Mucosa of descending colon (tissue), 3 donors: ENCODE data around the gene TTC7B. TPM values are rescaled to one million over a fixed set of nuclear protein-coding genes. Genes with fewer than 3 reads are reported as not detected.
"Not testable (repeated sequence)": the region's sequence is repeated elsewhere in the genome, so short reads cannot be mapped to it uniquely, and the experiment has no call there.

Experiments
- ATAC-seq: fragments of 200-7000 bp; cut with Tn5 transposase; one replicate; pipeline ENCODE4 v1.9.1; 2020; ENCODE audit warnings: mild to moderate bottlenecking, moderate library complexity
- DNase-seq, 3 donors: peaks; one replicate each; pipeline ENCODE4 v3.0.0-alpha.2; 2020
- H3K36me3 ChIP-seq: fragments of 200-600 bp; one replicate; pipeline ENCODE4 v1.8.0; 2021; ENCODE audit warnings: low read depth, mild to moderate bottlenecking
- H3K4me1 ChIP-seq: fragments of 200-600 bp; one replicate; pipeline ENCODE4 v1.8.0; 2021; ENCODE audit warnings: low read depth, mild to moderate bottlenecking
- H3K4me3 ChIP-seq: fragments of 200-600 bp; one replicate; pipeline ENCODE4 v1.8.0; 2021; ENCODE audit warnings: mild to moderate bottlenecking
- H3K9me3 ChIP-seq: fragments of 200-600 bp; one replicate; pipeline ENCODE4 v1.8.0; 2021; ENCODE audit warnings: mild to moderate bottlenecking
- intact Hi-C, 2 donors: fragments of 100-400 bp; cut with DNase I in 1 of 2; cut with micrococcal nuclease in 1 of 2; formaldehyde crosslinking; loops; one replicate each; pipeline versions ENCODE4 v1.11.0 to v1.11.1; 2022; cut with DNase I, micrococcal nuclease
- long read RNA-seq, 2 donors: library from polyadenylated mRNA; unstranded; transcript quantifications; one replicate each; pipeline ENCODE4 v2.0.0, GENCODE V29; 2019 to 2021
- total RNA-seq, 3 donors: library from RNA; stranded (reverse); fragmentation: NEBNext Ultra II Directional in 2 of 3; extraction: Animal tissue kit (Norgen Biotek cat#: 25700) in 2 of 3; gene quantifications; one replicate each; pipeline versions ENCODE4 v1.2.1 to v1.2.4, GENCODE V29; 2021 to 2023
- TF ChIP-seq, protein P1 (sequence below): fragments of 200-600 bp; IDR thresholded peaks from one replicate; pipeline ENCODE4 v1.8.0; 2022; ENCODE audit warnings: antibody characterized with exemption, mild to moderate bottlenecking
- donor health status: DM: no; HTN: no; CAD: no; lungs with moderate emphysema.
- donor health status: DM: no; HTN: no; CAD: no.
- donor health status: DM: no; HTN: yes; CAD: no.

TTC7B gene
- total RNA-seq = 10 to 100 TPM in 1 of 3 donors, 1 to 10 TPM in 2; 6.0 to 72.8 (median 10.0) TPM
- long read RNA-seq, donor 1, full-length matches to known transcripts = 1 of 13 reads
- long read RNA-seq, donor 1, partial matches to known transcripts = 4 of 13 reads
- long read RNA-seq, donor 1, other reads (novel, unspliced or antisense) = 8 of 13 reads
- long read RNA-seq, donor 2 = 0 reads

- no peak within 1 kb of the TSS for H3K4me3 ChIP-seq
- ATAC-seq = peak; percentile 80
- H3K9me3 ChIP-seq = no peaks in the 10 kb centered on the region
- H3K36me3 ChIP-seq = no peaks in the 10 kb centered on the region
- intact Hi-C loops = no loop called here
- H3K4me1 ChIP-seq = peaks cover 3% of the 10 kb centered on the region
- TF ChIP-seq, protein P1, sequence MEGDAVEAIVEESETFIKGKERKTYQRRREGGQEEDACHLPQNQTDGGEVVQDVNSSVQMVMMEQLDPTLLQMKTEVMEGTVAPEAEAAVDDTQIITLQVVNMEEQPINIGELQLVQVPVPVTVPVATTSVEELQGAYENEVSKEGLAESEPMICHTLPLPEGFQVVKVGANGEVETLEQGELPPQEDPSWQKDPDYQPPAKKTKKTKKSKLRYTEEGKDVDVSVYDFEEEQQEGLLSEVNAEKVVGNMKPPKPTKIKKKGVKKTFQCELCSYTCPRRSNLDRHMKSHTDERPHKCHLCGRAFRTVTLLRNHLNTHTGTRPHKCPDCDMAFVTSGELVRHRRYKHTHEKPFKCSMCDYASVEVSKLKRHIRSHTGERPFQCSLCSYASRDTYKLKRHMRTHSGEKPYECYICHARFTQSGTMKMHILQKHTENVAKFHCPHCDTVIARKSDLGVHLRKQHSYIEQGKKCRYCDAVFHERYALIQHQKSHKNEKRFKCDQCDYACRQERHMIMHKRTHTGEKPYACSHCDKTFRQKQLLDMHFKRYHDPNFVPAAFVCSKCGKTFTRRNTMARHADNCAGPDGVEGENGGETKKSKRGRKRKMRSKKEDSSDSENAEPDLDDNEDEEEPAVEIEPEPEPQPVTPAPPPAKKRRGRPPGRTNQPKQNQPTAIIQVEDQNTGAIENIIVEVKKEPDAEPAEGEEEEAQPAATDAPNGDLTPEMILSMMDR = peak; percentile 39
- DNase-seq = peak in 2 of 3 donors; percentile 30 to 61
Measured at GRCh38 chr14:90815822-90816662, at the start of gene TTC7B. TSS of gene TTC7B (minus strand) at chr14:90816430. CDS start at chr14:90816295, 135 bp downstream.

GRCh38 chr14:90864741-90865140, 48.5 kb upstream of the TTC7B start:
- no peak for ATAC-seq

DNA sequence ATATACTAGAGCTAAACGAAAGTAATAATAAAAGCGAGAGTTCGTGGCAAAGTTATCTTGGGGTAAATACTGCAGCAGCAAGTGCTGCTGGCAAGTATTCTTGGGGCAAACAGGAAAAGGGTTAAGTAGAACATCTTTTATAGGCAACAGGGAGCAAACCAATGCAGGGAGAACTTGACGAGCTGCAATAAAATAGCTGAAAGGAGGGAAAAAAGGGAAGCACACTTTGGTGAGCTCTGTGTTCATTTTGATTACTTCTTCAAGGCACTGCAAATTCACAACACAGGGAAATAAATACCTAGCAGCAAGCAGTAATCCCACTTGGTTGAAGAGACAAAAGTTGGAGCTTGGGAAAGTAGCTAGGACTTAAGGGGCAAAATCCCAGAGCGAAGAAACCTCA, 42.3 kb upstream of the TTC7B start:
- no peak for ATAC-seq
- H3K4me1 ChIP-seq = no peaks in the 10 kb centered on the region
- H3K4me3 ChIP-seq = no peak overlapping the region
- no peaks in the 10 kb centered on the region for H3K36me3 ChIP-seq
- no peaks in the 10 kb centered on the region for H3K9me3 ChIP-seq
- TF ChIP-seq, protein P1 = no peak
- intact Hi-C loops = no loop called here
- DNase-seq = no peak

More at GRCh38 chr14:90864741-90865140, 48.5 kb upstream of the TTC7B start:
- Histone ChIP-seq H3K4me1 (no peaks in the 10 kb centered on the region), H3K4me3 (no peak overlapping the region), H3K9me3 (no peaks in the 10 kb centered on the region), H3K36me3 (no peaks in the 10 kb centered on the region)
- TF ChIP-seq, protein P1 = no peak
- intact Hi-C loops = no loop called here
- no peak for DNase-seq

GRCh38 chr14:90857866-90858265, 41.6 kb upstream of the TTC7B start:
- intact Hi-C loops = no loop called here
- Histone ChIP-seq H3K4me1 (no peaks in the 10 kb centered on the region), H3K9me3 (no peaks in the 10 kb centered on the region), H3K4me3 (no peak overlapping the region), H3K36me3 (no peaks in the 10 kb centered on the region)
- TF ChIP-seq, protein P1 = no peak
- no peak for DNase-seq
- no peak for ATAC-seq

GRCh38 chr14:90856115-90856514, 39.9 kb upstream of the TTC7B start:
- H3K4me1 ChIP-seq, H3K36me3 ChIP-seq, H3K4me3 ChIP-seq, ATAC-seq, H3K9me3 ChIP-seq, intact Hi-C loops, DNase-seq: not testable (repeated sequence)

GRCh38 chr14:90853116-90853515, 36.9 kb upstream of the TTC7B start:
- no peak for ATAC-seq
- TF ChIP-seq, protein P1 = no peak

More at GRCh38 chr14:90853116-90853515, 36.9 kb upstream of the TTC7B start:
- H3K9me3 ChIP-seq = no peaks in the 10 kb centered on the region
- DNase-seq = no peak
- H3K4me1 ChIP-seq = no peaks in the 10 kb centered on the region
- intact Hi-C loops = no loop called here
- no peak overlapping the region for H3K4me3 ChIP-seq
- no peaks in the 10 kb centered on the region for H3K36me3 ChIP-seq
